HPDE6-E6E7 (cell line): Measurements from ENCODE around the gene LCE2B.

Experiments used
- DNase-seq: peaks from one replicate; pipeline ENCODE4 v3.0.0; 2011; ENCODE audit warnings: missing footprints; ENCODE audit errors: extremely low spot score

The LCE2B gene

DNA sequence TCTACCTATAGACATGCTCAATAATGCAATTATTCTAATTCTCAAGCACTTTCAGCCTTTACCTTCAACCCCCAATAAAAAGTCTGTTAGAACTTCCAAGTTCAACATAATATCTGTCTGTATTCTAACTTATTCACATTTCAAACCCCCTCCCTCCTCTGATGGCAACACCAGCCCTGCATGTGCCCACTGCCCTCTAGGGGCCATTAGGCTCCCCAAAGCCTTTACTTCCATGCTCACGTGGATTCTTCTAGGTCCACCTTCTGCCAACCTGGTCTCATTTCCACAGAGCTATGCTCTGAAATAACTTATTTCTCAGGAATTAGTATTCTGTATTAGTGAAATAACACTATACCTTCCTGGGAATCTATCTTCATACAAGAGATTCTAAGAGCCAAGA, 49.7 kb downstream of the LCE2B start:
- DNase-seq, result no peak
